ENCODE measurements around the gene GFRA4.

GFRA4 gene

GRCh38 chr20:3692706-3693294 lies 29.6 kb upstream of the GFRA4 start:
- no peak for DNase-seq (ENCODE audit: extremely low read depth, low read depth)

GRCh38 chr20:3691897-3692296 lies 28.7 kb upstream of the GFRA4 start:
- no peak for TF ChIP-seq CTCF (IDR thresholded peaks at IDR 0.05; ENCODE audit: low read depth, low read length)
- DNase-seq (ENCODE audit: extremely low read depth, low read depth) = no peak

More at GRCh38 chr20:3692706-3693294, 29.6 kb upstream of the GFRA4 start:
- TF ChIP-seq CTCF (IDR thresholded peaks at IDR 0.05; ENCODE audit: low read depth, low read length) = no peak

- TF ChIP-seq CTCF (IDR thresholded peaks at IDR 0.05; ENCODE audit: low read depth, low read length) = no peak
- DNase-seq (ENCODE audit: extremely low read depth, low read depth) = no peak
Measured at GRCh38 chr20:3691306-3691705, 28.1 kb upstream of the GFRA4 start.

GRCh38 chr20:3690413-3690812 lies 27.2 kb upstream of the GFRA4 start:
- DNase-seq (ENCODE audit: extremely low read depth, low read depth) = no peak
- TF ChIP-seq CTCF (IDR thresholded peaks at IDR 0.05; ENCODE audit: low read depth, low read length) = no peak

- no peak for DNase-seq (ENCODE audit: extremely low read depth, low read depth)
- TF ChIP-seq CTCF (IDR thresholded peaks at IDR 0.05; ENCODE audit: low read depth, low read length) = no peak
Measured at GRCh38 chr20:3689978-3690377, 26.8 kb upstream of the GFRA4 start.

GRCh38 chr20:3687655-3688054 lies 24.5 kb upstream of the GFRA4 start:
- no peak for DNase-seq (ENCODE audit: extremely low read depth, low read depth)
- no peak for TF ChIP-seq CTCF (IDR thresholded peaks at IDR 0.05; ENCODE audit: low read depth, low read length)

GRCh38 chr20:3686867-3687321 lies 23.7 kb upstream of the GFRA4 start:
- peak; percentile 27 for TF ChIP-seq CTCF (IDR thresholded peaks at IDR 0.05; ENCODE audit: low read depth, low read length)
- peak; percentile 86 for DNase-seq (ENCODE audit: extremely low read depth, low read depth)

Measured in AG09319 (cell line).